T-cell (primary cell): ENCODE data around the gene SPATA13. TPM values are rescaled to one million over a fixed set of nuclear protein-coding genes. Genes with fewer than 3 reads are reported as not detected.
A peak's percentile ranks its signal among the peaks of the same experiment; 100 is the strongest.

Source experiments
- ATAC-seq, 4 experiments: fragments of 200-7000 bp in 3 of 4; fragments of 150-1000 bp in 1 of 4; cut with Tn5 transposase; replicated peaks in 1 of 4; 1 replicate in 3 of 4; 2 replicates in 1 of 4; pipeline ENCODE4 v1.10.0; 2021; ENCODE audit warnings: moderate library complexity in 3 of 4, mild to moderate bottlenecking in 2 of 4, moderate number of reproducible peaks in 1 of 4
- CTCF ChIA-PET, 2 donors: fragments of 300-600 bp; sonication (Branson Sonifier 250); formaldehyde crosslinking; loops; one replicate each; lab custom pipeline; 2022; ENCODE audit warnings: antibody characterized with exemption in 2 of 2; lab: Charles Lee
- POLR2A ChIA-PET, 2 donors: fragments of 300-600 bp; sonication (Branson Sonifier 250); formaldehyde crosslinking; loops; one replicate each; lab custom pipeline; 2022; ENCODE audit warnings: antibody characterized with exemption in 2 of 2; lab: Charles Lee
- DNase-seq, 35 experiments: peaks; one replicate each; pipeline versions ENCODE4 v3.0.0 to v3.0.0-alpha.2; 2013 to 2023
- H3K27ac ChIP-seq: one replicate; pipeline ENCODE4 v1.5.1; 2013; ENCODE audit warnings: low read length
- H3K27me3 ChIP-seq, 2 experiments: replicated peaks in 1 of 2; 1 replicate in 1 of 2; 2 replicates in 1 of 2; pipeline versions ENCODE4 v1.6.1 to v1.7.0; 2013; ENCODE audit warnings: low read length in 1 of 2, mixed read lengths in 1 of 2; ENCODE audit not compliant: control insufficient read depth in 2 of 2, insufficient read depth in 2 of 2; ENCODE audit errors: extremely low read depth in 1 of 2
- H3K36me3 ChIP-seq, 2 donors: 1 replicate in 1 of 2; 2 replicates in 1 of 2; pipeline versions ENCODE4 v1.6.1 to v1.7.0; 2013; ENCODE audit warnings: low read length in 1 of 2; ENCODE audit not compliant: control insufficient read depth in 2 of 2, insufficient read depth in 1 of 2; ENCODE audit errors: extremely low read depth in 1 of 2
- H3K4me1 ChIP-seq, 2 experiments: 1 replicate in 1 of 2; 2 replicates in 1 of 2; pipeline versions ENCODE4 v1.6.1 to v1.7.0; 2013; ENCODE audit warnings: low read length in 2 of 2, mixed read lengths in 1 of 2; ENCODE audit not compliant: insufficient read depth in 2 of 2, control insufficient read depth in 1 of 2; ENCODE audit errors: extremely low read depth in 1 of 2
- H3K4me3 ChIP-seq, 2 donors: 1 replicate in 1 of 2; 2 replicates in 1 of 2; pipeline versions ENCODE4 v1.5.1 to v1.7.0; 2013; ENCODE audit warnings: mild to moderate bottlenecking in 2 of 2, low read length in 1 of 2, moderate library complexity in 1 of 2; ENCODE audit not compliant: control insufficient read depth in 1 of 2; ENCODE audit errors: extremely low read depth in 1 of 2
- H3K9me3 ChIP-seq: 2 replicates; pipeline ENCODE4 v1.7.0; 2013
- H3K27ac Mint-ChIP-seq, 2 donors: one replicate each; pipeline ENCODE4 v1.8.0; 2020 to 2021; ENCODE audit warnings: mild to moderate bottlenecking in 2 of 2, mixed read lengths in 2 of 2
- H3K27me3 Mint-ChIP-seq, 2 donors: one replicate each; pipeline ENCODE4 v1.8.0; 2021 to 2022; ENCODE audit warnings: mixed read lengths in 2 of 2
- H3K36me3 Mint-ChIP-seq: one replicate; pipeline ENCODE4 v1.8.0; 2021; ENCODE audit warnings: mixed read lengths
- H3K4me1 Mint-ChIP-seq, 3 donors: one replicate each; pipeline ENCODE4 v1.8.0; 2020 to 2022; ENCODE audit warnings: mixed read lengths in 3 of 3, mild to moderate bottlenecking in 1 of 3
- H3K4me3 Mint-ChIP-seq, 3 donors: one replicate each; pipeline ENCODE4 v1.8.0; 2020 to 2022; ENCODE audit warnings: mild to moderate bottlenecking in 3 of 3, mixed read lengths in 3 of 3, moderate library complexity in 3 of 3
- H3K9me3 Mint-ChIP-seq, 3 donors: one replicate each; pipeline ENCODE4 v1.8.0; 2020 to 2022; ENCODE audit warnings: mixed read lengths in 3 of 3
- WGBS: methylation state at CpG from one replicate; pipeline ENCODE4 v1.1.5; 2013; ENCODE audit warnings: missing lambda C conversion rate; ENCODE audit not compliant: insufficient coverage; 5-methylcytosine and 5-hydroxymethylcytosine counted together
- total RNA-seq, 35 experiments: library from RNA in 6 of 35; stranded (reverse) in 6 of 35; fragments of 120-200 nt in 1 of 35; gene quantifications; one replicate each; pipeline versions ENCODE4 v1.2.1 to v1.2.4 and lab custom pipeline; 2013 to 2026

Gene SPATA13
- total RNA-seq, 5 donors from 2014 or later (not counting 1 experiment from before 2014, with no cell fraction given): 90.3 to 109 (median 104) TPM

- H3K27me3 Mint-ChIP-seq: no peaks in the 10 kb centered on the region
- Histone ChIP-seq H3K27ac (peak overlapping the region; percentile 83), H3K27me3 (no peaks in the 10 kb centered on the region), H3K4me3 (peak overlapping the region; percentile 53 to 75), H3K4me1 (peaks cover 79 to 85% of the 10 kb centered on the region in 2 experiments), H3K9me3 (no peaks in the 10 kb centered on the region), H3K36me3 (peaks cover 0 to 6% of the 10 kb centered on the region in 2 donors)
- ChIA-PET CTCF (interaction anchor here (1.0 to 3.8 kb wide), 8 partner anchors 10 to 42 kb away, joined by 3 to 32 read pairs (median 8); no protein-coding TSS in a partner anchor), POLR2A (interaction anchor here (0.6 to 7.2 kb wide), 9 partner anchors 10 to 43 kb away, joined by 3 to 93 read pairs (median 12); no protein-coding TSS in a partner anchor)
- no peaks in the 10 kb centered on the region for H3K9me3 Mint-ChIP-seq
- peaks cover 7% of the 10 kb centered on the region for H3K36me3 Mint-ChIP-seq
- WGBS: no CpG with 5 or more reads among the region's 1 CpG
- peaks cover 92 to 95% (median 94%) of the 10 kb centered on the region in 3 donors for H3K4me1 Mint-ChIP-seq
- DNase-seq (no peak), ATAC-seq (peak in 2 of 4 experiments; percentile 28 to 33)
- peak overlapping the region; percentile 87 to 94 (median 91) for H3K4me3 Mint-ChIP-seq
- peak overlapping the region; percentile 96 to 99 for H3K27ac Mint-ChIP-seq
Observed at GRCh38 chr13:24271231-24271600, 110.7 kb downstream of the SPATA13 start.

- Histone ChIP-seq H3K4me3 (peak overlapping the region; percentile 53 to 75), H3K36me3 (peaks cover 0 to 4% of the 10 kb centered on the region in 2 donors), H3K4me1 (peaks cover 80 to 82% of the 10 kb centered on the region in 2 experiments), H3K27ac (peak overlapping the region; percentile 83), H3K9me3 (no peaks in the 10 kb centered on the region), H3K27me3 (no peaks in the 10 kb centered on the region)
- DNase-seq (peak in 34 of 35 experiments; percentile 48 to 89 (median 68)), ATAC-seq (peak; percentile 79 to 84 (median 82))
- peaks cover 92 to 95% (median 94%) of the 10 kb centered on the region in 3 donors for H3K4me1 Mint-ChIP-seq
- 3% methylated on average over 19 of the region's 25 CpGs for WGBS
- no peaks in the 10 kb centered on the region for H3K9me3 Mint-ChIP-seq
- H3K27ac Mint-ChIP-seq: peak overlapping the region; percentile 96 to 99
- ChIA-PET CTCF (interaction anchor here (0.8 to 3.8 kb wide), 6 partner anchors 10 to 41 kb away, joined by 4 to 32 read pairs (median 10); no protein-coding TSS in a partner anchor), POLR2A (interaction anchor here (0.5 to 7.2 kb wide), 8 partner anchors 10 to 360 kb away, joined by 3 to 93 read pairs (median 8); no protein-coding TSS in a partner anchor)
- peaks cover 9% of the 10 kb centered on the region for H3K36me3 Mint-ChIP-seq
- peak overlapping the region; percentile 87 to 94 (median 91) for H3K4me3 Mint-ChIP-seq
- no peaks in the 10 kb centered on the region for H3K27me3 Mint-ChIP-seq
Observed at GRCh38 chr13:24271601-24272451, 111.3 kb downstream of the SPATA13 start.

DNA sequence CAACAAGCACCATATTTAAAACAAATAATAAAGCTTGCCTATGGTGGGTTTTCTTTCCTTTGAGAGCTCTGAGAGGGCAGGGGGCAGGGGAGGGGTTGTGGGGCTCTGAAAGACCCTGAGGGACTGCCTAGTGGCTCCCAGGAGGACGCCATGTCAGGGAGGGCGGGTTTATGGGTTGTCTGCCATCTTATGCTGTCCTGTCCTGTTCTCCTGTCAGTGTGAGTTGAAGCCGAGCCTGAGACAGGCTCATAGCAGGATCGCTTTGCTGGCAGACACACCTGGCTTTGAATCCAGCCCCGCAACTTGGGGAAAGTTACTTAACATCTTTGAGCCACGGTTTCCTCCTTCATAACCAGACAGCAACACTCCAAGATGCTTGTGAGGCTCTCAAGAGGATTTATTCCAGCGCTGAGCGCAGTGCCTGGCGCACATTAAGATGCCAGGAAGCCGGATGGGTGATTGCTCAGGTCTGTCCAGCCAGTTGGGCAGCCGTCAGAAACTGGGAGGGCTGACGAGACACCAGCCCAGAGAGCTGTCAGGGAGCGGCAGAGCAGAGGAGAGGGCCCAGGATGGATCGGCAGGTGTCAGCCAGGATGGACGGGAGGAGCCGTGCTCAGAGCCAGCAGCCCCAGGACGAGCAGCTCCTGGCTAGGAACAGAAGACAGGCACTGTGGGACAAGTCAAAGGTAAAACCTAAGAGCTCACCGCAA lies 112.1 kb downstream of the SPATA13 start:
- CTCF ChIA-PET: interaction anchor here in 1 of 2 donors (0.8 to 2.8 kb wide), 6 partner anchors 8 to 44 kb away, joined by 3 to 16 read pairs (median 11); no protein-coding TSS in a partner anchor
- H3K4me1 Mint-ChIP-seq: peaks cover 91 to 95% (median 93%) of the 10 kb centered on the region in 3 donors

GRCh38 chr13:24273926-24274325 lies 113.4 kb downstream of the SPATA13 start:
- H3K9me3 Mint-ChIP-seq: no peaks in the 10 kb centered on the region
- H3K4me1 ChIP-seq: peaks cover 76 to 84% of the 10 kb centered on the region in 2 experiments
- CTCF ChIA-PET: interaction anchor here in 1 of 2 donors (1.4 to 2.8 kb wide), 5 partner anchors 9 to 44 kb away, joined by 4 to 16 read pairs (median 12); no protein-coding TSS in a partner anchor

More for the DNA sequence above, 112.1 kb downstream of the SPATA13 start:
- H3K4me3 Mint-ChIP-seq: peak overlapping the region; percentile 87 to 94 (median 91)
- H3K27me3 Mint-ChIP-seq: no peaks in the 10 kb centered on the region
- DNase-seq: peak in 3 of 35 experiments; percentile 15 to 44 (median 33)
- Histone ChIP-seq H3K9me3 (no peaks in the 10 kb centered on the region), H3K36me3 (peaks cover 0 to 4% of the 10 kb centered on the region in 2 donors), H3K4me3 (peak overlapping the region; percentile 53 to 75), H3K4me1 (peaks cover 78 to 86% of the 10 kb centered on the region in 2 experiments), H3K27me3 (no peaks in the 10 kb centered on the region), H3K27ac (peak overlapping the region; percentile 83)
- POLR2A ChIA-PET: interaction anchor here (1.2 to 7.2 kb wide), 5 partner anchors 8 to 22 kb away, joined by 3 to 93 read pairs (median 13); no protein-coding TSS in a partner anchor
- peaks cover 5% of the 10 kb centered on the region for H3K36me3 Mint-ChIP-seq
- H3K27ac Mint-ChIP-seq: peak overlapping the region; percentile 96 to 99
- 66% methylated on average over 14 of the region's 18 CpGs for WGBS
- no peaks in the 10 kb centered on the region for H3K9me3 Mint-ChIP-seq
- no peak for ATAC-seq

DNA sequence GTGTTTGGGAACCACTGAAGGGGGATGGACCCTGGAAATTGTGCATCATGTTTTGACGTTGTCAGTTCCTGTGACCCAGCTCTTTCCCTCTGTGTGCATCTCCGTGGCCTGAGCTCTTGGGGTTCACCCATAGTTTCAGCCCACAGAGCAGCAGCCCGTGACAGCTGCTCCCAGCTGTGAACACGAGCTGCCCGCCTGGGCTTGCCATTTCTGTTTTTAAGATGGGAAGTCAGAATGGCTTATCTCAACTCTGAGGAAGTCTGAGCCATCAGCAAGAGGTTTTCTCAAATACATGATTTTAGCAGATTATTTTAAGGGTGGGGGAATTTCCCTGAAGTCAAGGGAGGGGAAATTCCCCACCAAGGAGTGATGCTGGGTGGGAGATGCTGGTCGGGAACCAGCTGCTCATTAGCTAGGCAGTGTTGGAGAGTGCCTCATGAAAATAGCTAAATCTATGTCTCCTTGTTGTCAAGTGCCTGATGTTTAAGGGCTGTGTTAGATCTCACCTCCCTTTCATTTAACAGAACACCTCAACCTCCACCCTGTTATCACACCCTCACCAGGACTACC lies 114.0 kb downstream of the SPATA13 start:
- POLR2A ChIA-PET: interaction anchor here (0.6 to 7.2 kb wide), 7 partner anchors 10 to 24 kb away, joined by 3 to 93 read pairs (median 8); no protein-coding TSS in a partner anchor
- Mint-ChIP-seq H3K4me3 (peak overlapping the region; percentile 62 to 94 (median 69)), H3K9me3 (no peaks in the 10 kb centered on the region), H3K27me3 (no peaks in the 10 kb centered on the region), H3K36me3 (peaks cover 16% of the 10 kb centered on the region), H3K27ac (peak overlapping the region; percentile 96 to 99), H3K4me1 (peaks cover 89 to 95% (median 91%) of the 10 kb centered on the region in 3 donors)
- H3K4me1 ChIP-seq: peaks cover 74 to 84% of the 10 kb centered on the region in 2 experiments
- no peak overlapping the region for H3K4me3 ChIP-seq
- ATAC-seq: peak in 2 of 4 experiments; percentile 6 to 61
- CTCF ChIA-PET: interaction anchor here in 1 of 2 donors (0.6 to 2.8 kb wide), 7 partner anchors 10 to 44 kb away, joined by 4 to 16 read pairs (median 10); no protein-coding TSS in a partner anchor
- no peaks in the 10 kb centered on the region for H3K9me3 ChIP-seq
- H3K27me3 ChIP-seq: no peaks in the 10 kb centered on the region
- peaks cover 3 to 10% of the 10 kb centered on the region in 2 donors for H3K36me3 ChIP-seq
- WGBS: 0% methylated on average over 3 of the region's 6 CpGs
- H3K27ac ChIP-seq: peak overlapping the region; percentile 83
- DNase-seq: peak in 33 of 35 experiments; percentile 34 to 88 (median 50)

More at GRCh38 chr13:24273926-24274325, 113.4 kb downstream of the SPATA13 start:
- POLR2A ChIA-PET: interaction anchor here (0.5 to 7.2 kb wide), 7 partner anchors 9 to 87 kb away, joined by 3 to 93 read pairs (median 8); no protein-coding TSS in a partner anchor
- no peak overlapping the region for H3K4me3 ChIP-seq
- peaks cover 88 to 95% (median 90%) of the 10 kb centered on the region in 3 donors for H3K4me1 Mint-ChIP-seq
- H3K27me3 Mint-ChIP-seq: no peaks in the 10 kb centered on the region
- H3K36me3 ChIP-seq: peaks cover 0 to 6% of the 10 kb centered on the region in 2 donors
- ATAC-seq (no peak), DNase-seq (no peak)
- H3K27ac Mint-ChIP-seq: peak overlapping the region; percentile 96 to 99
- WGBS: 96% methylated on average over 7 of the region's 7 CpGs
- H3K27me3 ChIP-seq: no peaks in the 10 kb centered on the region
- peak overlapping the region; percentile 83 for H3K27ac ChIP-seq
- no peaks in the 10 kb centered on the region for H3K9me3 ChIP-seq
- peaks cover 10% of the 10 kb centered on the region for H3K36me3 Mint-ChIP-seq
- H3K4me3 Mint-ChIP-seq: peak overlapping the region; percentile 32 to 94 (median 62)
